Kidney (tissue), 14 donors: ENCODE results near the gene NUP188. TPM values are rescaled to one million over a fixed set of nuclear protein-coding genes. Genes with fewer than 3 reads are reported as not detected.
A peak's percentile ranks its signal among the peaks of the same experiment; 100 is the strongest.

ENCODE experiments used
- DNase-seq, 5 donors: peaks; one replicate each; pipeline ENCODE4 v3.0.0-alpha.2; 2013 to 2020
- FAIRE-seq: peaks from 2 replicates; lab custom pipeline; 2012; peaks lifted over from hg19 to GRCh38; lab: Jason Lieb, UNC
- H3K27ac ChIP-seq, 2 donors: one replicate each; pipeline ENCODE4 v1.7.0; 2013; ENCODE audit warnings: low read depth in 2 of 2, low read length in 2 of 2, inconsistent platforms in 1 of 2
- H3K27me3 ChIP-seq: one replicate; pipeline ENCODE4 v1.7.1; 2013; ENCODE audit warnings: low read length, inconsistent platforms; ENCODE audit not compliant: control insufficient read depth, insufficient read depth
- H3K36me3 ChIP-seq, 3 donors: one replicate each; pipeline versions ENCODE4 v1.7.0 to v1.7.1; 2013; ENCODE audit warnings: low read length in 3 of 3, control low read depth in 1 of 3, inconsistent platforms in 1 of 3; ENCODE audit not compliant: insufficient read depth in 3 of 3, control insufficient read depth in 2 of 3
- H3K4me1 ChIP-seq, 3 donors: one replicate each; pipeline versions ENCODE4 v1.7.0 to v1.7.1; 2013; ENCODE audit warnings: low read length in 3 of 3, inconsistent platforms in 1 of 3, low read depth in 1 of 3; ENCODE audit not compliant: control insufficient read depth in 2 of 3, insufficient read depth in 2 of 3
- H3K4me3 ChIP-seq, 3 donors: one replicate each; pipeline versions ENCODE4 v1.7.0 to v1.8.1; 2013; ENCODE audit warnings: low read length in 3 of 3, control low read depth in 1 of 3, inconsistent platforms in 1 of 3
- H3K9ac ChIP-seq, 3 donors: one replicate each; pipeline versions ENCODE4 v1.7.0 to v1.7.1; 2013; ENCODE audit warnings: low read length in 3 of 3, control low read depth in 1 of 3, inconsistent platforms in 1 of 3
- H3K9me3 ChIP-seq, 3 donors: one replicate each; pipeline versions ENCODE4 v1.7.0 to v1.7.1; 2013; ENCODE audit warnings: low read length in 3 of 3, control low read depth in 1 of 3, inconsistent platforms in 1 of 3; ENCODE audit not compliant: control insufficient read depth in 2 of 3, insufficient read depth in 1 of 3
- intact Hi-C: fragments of 100-400 bp; cut with DNase I; formaldehyde crosslinking; loops from one replicate; pipeline ENCODE4 v1.11.1; 2022
- polyA plus RNA-seq: library from polyadenylated mRNA; stranded (reverse); fragments of 350-450 nt; fragmentation: Illumina TruSeq; extraction: RNeasy Lipid Tissue Mini Kit (QIAGEN cat#74804); gene quantifications from one replicate; pipeline ENCODE4 v1.2.3, GENCODE V29; 2014; ENCODE audit warnings: low read depth, low replicate concordance; ENCODE audit not compliant: insufficient read depth
- total RNA-seq: library from RNA; stranded (reverse); fragmentation: NEBNext Ultra II Directional; extraction: Animal tissue kit (Norgen Biotek cat#: 25700); gene quantifications from one replicate; pipeline ENCODE4 v1.2.1, GENCODE V29; 2021
- TF ChIP-seq, protein P1 (sequence below): IDR thresholded peaks from 3 replicates; pipeline ENCODE4 v1.5.1; 2012; ENCODE audit warnings: mild to moderate bottlenecking, moderate library complexity, borderline replicate concordance; ENCODE audit not compliant: insufficient read depth; ENCODE audit errors: extremely low read depth
- donor health status: control.
- donor health status: control.
- donor health status: control.
- donor health status: control.
- donor health status: control.
- donor health status: DM: yes; HTN: yes; CAD: no.
- donor health status: Normal renal cell carcinoma (clear cell type).

NUP188 gene
- total and polyA plus RNA-seq, 2 donors from 2014 or later, result 6.4 to 27.9 TPM

GRCh38 chr9:128899566-128900322, 47.8 kb upstream of the NUP188 start:
- FAIRE-seq (no peak), DNase-seq (no peak)
- intact Hi-C loops, result no loop called here
- H3K4me3 ChIP-seq, result no peak overlapping the region
- TF ChIP-seq, protein P1, sequence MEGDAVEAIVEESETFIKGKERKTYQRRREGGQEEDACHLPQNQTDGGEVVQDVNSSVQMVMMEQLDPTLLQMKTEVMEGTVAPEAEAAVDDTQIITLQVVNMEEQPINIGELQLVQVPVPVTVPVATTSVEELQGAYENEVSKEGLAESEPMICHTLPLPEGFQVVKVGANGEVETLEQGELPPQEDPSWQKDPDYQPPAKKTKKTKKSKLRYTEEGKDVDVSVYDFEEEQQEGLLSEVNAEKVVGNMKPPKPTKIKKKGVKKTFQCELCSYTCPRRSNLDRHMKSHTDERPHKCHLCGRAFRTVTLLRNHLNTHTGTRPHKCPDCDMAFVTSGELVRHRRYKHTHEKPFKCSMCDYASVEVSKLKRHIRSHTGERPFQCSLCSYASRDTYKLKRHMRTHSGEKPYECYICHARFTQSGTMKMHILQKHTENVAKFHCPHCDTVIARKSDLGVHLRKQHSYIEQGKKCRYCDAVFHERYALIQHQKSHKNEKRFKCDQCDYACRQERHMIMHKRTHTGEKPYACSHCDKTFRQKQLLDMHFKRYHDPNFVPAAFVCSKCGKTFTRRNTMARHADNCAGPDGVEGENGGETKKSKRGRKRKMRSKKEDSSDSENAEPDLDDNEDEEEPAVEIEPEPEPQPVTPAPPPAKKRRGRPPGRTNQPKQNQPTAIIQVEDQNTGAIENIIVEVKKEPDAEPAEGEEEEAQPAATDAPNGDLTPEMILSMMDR, result no peak
- no peaks in the 10 kb centered on the region for H3K27me3 ChIP-seq
- H3K4me1 ChIP-seq, result peaks cover 0 to 3% (median 0%) of the 10 kb centered on the region in 3 donors
- H3K9me3 ChIP-seq, result no peaks in the 10 kb centered on the region
- H3K36me3 ChIP-seq, result peaks cover 0 to 5% (median 0%) of the 10 kb centered on the region in 3 donors
- no peak overlapping the region for H3K27ac ChIP-seq
- H3K9ac ChIP-seq, result no peak overlapping the region

DNA sequence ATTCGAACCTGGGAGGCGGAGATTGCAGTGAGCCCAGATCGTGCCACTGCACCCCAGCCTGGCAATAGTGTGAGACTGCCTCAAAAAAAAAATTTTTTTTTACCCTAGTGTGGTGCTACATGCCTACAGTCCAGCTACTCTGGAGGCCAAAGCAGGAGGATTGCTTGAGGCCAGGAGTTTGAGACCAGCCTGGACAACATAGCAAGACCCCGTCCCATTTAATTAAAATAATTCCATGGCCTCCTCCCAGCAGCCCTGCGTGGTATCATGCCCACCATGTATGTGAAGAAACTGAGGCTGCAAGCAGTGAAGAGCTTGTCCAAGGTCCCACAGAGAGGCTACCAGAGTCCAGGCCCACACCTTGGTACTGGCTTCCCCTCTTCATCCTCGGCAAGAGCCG, 46.1 kb upstream of the NUP188 start:
- intact Hi-C loops, result no loop called here
- Histone ChIP-seq H3K9ac (no peak overlapping the region), H3K36me3 (no peaks in the 10 kb centered on the region), H3K4me3 (no peak overlapping the region), H3K27me3 (no peaks in the 10 kb centered on the region), H3K4me1 (peaks cover 0 to 3% (median 0%) of the 10 kb centered on the region in 3 donors), H3K27ac (no peak overlapping the region), H3K9me3 (no peaks in the 10 kb centered on the region)
- DNase-seq (no peak), FAIRE-seq (no peak)
- TF ChIP-seq, protein P1, result no peak

DNA sequence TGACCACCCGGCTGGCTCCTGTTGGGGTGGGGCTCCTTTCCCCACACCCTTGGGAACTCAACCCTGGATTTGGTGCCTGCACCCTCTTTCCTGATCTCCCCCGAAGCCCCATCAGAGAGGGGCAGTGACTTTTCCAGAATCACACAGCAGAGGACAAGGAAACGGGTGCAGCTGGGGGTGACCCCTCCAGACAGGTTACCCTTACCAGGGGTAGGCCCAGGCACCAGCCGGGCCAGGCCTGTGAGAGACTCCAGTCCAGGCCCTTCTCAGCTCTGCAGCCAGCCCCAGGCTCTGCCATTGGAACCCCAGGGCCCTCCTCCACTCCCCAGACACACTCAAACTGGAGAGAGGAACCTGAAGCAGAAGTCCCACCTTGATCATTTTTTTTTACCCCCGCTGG, 45.7 kb upstream of the NUP188 start:
- Histone ChIP-seq H3K36me3 (no peaks in the 10 kb centered on the region), H3K4me3 (no peak overlapping the region), H3K27ac (peak overlapping the region in 1 of 2 donors; percentile 36), H3K4me1 (peaks cover 0 to 3% (median 0%) of the 10 kb centered on the region in 3 donors), H3K27me3 (no peaks in the 10 kb centered on the region), H3K9me3 (no peaks in the 10 kb centered on the region), H3K9ac (no peak overlapping the region)
- TF ChIP-seq, protein P1, result no peak
- no peak for FAIRE-seq
- intact Hi-C loops, result no loop called here
- no peak for DNase-seq
